HG03066 (cell line): ENCODE measurements around the gene BAHCC1.

Experiments
- ATAC-seq: cut with Tn5 transposase; IDR thresholded peaks from one replicate; pipeline ENCODE4 v1.9.1; 2021; ENCODE audit warnings: low read depth; ENCODE audit not compliant: unreplicated experiment

The BAHCC1 gene

DNA sequence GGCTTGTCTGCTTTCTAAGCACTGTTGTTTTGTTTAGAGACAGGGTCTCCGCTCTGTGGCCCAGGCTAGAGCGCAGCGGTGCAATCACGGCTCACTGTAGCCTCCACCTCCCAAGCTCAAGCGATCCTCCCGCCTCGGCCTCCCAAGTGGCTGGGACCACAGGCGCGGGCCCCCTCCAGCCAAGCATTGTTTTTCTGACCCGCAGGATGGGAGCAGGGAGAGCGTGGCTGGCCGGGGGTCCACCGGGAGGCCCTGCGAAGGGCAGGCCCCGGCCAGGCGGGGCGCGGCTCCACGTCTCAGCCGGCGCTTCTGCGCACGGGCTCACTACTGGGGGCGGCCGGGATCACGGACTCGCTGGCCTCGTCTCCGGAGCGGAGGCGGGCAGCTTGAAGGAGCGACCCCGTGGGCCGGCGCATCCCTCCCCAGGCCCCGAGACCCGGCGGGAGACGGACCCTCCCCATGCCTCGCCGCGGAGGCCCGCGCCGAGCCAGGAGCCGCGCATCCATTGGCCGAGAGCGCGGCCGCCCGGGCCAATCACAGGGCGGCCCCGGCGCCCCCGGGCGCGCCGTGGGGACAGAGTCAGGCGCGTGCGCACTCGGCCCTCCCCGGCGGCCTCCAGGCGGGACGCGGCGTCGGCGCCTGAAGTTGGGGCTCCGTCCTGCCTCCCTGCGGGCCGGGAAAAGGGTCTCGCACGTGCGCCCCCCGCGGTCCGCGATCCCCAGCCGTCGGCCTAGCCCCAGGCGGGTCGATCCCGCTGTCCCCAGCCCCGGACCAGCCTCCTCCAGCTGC is 92.4 kb downstream of the BAHCC1 start:
- ATAC-seq: no peak

DNA sequence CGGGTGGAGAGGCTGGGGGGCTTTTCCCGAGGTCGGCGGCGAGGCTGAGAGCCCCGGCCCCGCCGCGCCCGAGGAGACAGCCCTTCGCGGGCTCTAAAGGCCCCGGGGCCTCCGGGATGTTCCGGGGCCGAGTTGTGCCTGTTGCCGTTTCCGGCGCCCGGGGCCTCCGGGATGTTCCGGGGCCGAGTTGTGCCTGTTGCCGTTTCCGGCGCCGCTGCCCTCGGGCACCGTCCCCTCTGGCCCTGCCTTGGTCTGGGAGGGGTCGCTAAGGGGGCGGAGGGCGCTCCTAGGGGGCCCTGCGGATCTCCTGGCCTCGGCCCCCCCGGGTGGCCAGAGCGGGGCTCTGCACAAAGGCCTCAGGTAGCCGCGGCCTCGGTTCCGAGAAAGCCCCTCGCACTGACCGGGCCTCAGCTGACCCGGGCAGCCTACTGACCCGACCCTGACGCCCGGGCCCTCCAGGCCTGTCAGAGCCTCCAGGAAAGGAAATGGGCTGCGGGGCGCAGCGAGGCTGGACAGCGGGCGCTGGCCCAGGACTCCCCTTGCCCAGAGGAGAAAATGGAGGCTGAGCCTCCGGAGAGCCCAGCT is 93.1 kb downstream of the BAHCC1 start:
- ATAC-seq: no peak

DNA sequence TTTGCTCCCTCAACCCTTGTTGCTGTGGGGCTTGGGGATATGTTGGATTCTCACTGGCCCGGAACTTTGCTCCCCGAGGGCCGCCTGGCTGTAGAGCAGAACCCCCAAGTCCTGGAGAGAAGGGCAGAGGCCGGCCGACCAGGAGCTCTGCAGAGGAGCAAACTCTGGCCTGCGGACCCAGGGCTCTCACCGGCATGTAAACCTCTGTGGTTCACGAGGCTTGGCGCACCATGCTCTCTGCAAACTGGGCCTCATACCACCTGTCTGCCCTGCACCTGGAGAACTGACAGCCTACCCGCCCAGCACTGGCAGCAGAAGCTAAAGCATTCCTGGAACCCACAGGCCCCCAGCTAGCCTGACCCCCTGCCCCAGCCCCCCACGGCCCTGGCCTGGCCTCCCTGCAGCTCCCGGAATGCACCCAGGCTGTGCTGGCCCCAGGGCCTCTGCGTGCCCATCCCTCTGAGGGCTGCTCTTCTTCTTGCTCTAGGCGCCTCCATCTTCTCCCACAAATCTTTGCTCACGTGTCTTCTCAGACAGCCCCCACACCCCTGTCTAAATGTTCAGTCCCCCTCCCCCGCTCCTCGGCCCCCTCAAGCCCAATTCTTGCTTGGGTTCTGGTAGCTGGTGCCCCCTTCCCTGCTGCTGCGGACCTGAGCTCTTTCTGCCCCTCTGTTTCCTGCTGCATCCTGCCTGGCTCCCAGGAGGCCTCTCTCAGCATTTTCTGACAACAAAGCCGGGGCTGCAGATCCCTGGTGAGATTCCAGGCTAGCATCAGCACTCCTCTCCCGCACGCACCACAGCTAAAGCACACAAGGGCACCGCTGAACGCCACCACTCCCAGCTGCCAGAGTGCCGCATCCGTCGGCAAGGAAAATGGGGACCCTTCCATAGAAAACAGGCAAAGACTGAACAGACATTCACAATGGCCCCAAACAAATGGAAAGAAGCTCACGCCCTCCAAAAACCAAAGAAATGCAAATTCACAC is 94.0 kb downstream of the BAHCC1 start:
- no peak for ATAC-seq

DNA sequence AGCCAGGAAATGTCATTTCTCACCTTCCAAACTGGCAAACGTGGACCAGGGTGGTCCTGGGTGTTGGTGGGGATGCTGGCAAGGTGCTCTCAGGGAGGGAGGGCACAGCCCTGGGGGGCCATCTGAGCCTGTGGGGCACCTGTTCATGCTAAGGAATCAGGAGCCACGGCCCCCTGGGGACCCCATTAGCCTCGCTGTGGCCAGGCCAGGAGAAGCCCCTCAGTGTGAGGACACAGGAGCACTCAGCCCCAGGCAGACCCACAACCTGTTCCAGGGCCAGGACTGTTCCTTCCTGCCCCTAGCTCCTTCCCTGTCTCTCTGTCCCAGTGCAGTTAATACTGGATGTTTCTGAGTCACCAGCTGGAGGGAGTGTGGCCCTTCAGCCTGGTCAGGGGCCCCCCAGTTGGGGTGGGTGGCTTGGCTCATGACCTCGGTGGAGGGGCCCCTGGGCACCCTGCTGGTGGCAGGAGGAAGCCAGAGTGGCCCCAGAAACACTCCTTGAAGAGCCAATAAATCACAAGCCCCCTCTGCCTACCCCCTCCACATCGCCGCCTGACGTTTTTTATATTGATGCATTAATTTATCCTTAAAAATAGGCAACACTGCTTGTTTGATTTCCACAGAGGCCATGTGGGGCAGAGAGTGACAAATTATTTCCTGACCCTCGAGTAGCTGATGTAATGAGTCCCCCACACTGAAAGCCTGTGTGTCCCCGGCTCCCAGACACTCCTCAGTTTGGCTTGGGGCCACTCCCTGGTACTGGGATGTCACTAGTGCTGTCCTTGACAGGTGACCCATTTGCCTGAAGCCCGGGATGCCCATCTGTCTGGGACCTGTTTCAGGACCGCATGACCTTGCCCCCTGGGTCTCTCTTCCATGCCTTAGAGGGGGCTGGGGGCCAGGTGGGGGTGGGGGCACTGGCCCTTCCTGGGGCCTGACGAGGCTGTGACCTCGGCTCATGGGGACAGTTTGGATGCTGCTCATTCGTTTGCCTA is 95.0 kb downstream of the BAHCC1 start:
- ATAC-seq: no peak

DNA sequence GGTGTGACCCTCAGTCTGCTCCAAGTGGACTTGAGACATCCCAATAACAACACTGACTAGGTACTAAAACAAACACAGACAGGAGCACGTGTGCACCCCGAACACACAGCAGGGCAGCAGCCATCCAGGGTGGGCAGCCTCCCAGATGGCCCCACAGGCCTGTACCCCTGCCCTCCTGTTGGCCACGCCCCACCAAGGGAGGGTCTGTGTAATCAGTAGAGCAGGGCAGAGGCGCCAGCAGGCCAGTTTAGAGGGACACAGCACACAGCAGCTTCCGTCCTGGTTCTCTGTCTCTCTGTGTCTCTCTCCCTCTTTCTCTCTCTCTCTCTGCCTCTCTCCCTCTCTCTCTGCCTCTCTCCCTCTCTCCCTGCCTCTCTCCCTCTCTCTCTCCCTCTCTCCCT is 95.9 kb downstream of the BAHCC1 start:
- ATAC-seq: no peak

DNA sequence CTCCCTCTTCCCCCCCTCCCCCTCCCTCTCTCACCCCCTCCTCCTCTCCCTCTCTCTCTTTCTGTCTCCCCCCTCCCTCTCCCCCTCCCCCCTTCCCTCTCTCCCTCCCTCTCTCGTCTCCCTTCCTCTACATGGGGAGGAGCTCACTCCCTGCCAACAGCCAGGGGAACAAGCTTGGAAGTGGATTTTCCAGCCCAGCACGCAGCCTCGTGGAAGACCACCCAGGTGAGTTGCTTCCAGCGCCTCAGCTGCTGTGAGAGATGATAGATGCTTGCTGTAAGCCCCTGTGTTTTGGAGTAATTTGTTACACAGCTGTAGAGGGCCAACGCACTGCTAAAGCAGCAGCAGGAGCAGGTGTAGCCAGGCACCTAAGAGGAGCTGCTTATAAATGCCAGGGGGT is 96.5 kb downstream of the BAHCC1 start:
- ATAC-seq: no peak

DNA sequence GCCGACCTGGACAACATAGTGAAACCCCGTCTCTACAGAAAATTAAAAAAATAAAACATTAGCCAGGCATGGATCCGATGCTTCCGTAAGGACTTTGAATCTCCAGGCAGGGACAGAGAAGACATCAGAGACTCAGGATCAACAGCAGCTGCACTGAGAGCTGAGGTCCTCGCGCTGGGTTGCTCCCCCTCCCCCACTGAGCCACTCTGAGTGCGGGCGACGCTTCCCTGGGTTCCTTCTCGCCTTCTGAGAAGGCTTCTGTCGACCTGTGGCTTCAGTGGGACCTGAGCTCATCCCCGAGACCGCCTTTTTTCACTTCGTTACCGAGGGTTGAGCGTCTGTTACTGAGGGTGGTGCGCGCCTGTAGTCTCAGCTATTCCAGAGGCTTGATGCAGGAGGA is 96.9 kb downstream of the BAHCC1 start:
- ATAC-seq: no peak

DNA sequence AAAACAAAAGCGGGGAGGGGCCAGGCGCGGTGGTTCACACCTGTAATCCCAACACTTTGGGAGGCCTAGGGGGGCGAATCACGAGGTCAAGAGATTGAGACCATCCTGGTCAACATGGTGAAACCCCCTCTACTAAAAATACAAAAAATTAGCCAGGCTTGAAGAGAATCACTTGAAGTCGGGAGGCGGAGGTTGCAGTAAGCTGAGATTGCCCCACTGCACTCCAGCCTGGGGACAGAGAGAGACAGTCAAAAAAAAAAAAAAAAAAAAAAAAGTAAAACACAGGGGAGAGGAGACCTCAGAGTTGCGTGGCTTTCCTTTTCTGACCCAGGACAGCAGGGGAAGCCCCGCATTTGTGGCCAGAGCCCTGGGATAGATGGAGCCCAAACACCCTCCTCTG is 97.4 kb downstream of the BAHCC1 start:
- ATAC-seq: no peak

DNA sequence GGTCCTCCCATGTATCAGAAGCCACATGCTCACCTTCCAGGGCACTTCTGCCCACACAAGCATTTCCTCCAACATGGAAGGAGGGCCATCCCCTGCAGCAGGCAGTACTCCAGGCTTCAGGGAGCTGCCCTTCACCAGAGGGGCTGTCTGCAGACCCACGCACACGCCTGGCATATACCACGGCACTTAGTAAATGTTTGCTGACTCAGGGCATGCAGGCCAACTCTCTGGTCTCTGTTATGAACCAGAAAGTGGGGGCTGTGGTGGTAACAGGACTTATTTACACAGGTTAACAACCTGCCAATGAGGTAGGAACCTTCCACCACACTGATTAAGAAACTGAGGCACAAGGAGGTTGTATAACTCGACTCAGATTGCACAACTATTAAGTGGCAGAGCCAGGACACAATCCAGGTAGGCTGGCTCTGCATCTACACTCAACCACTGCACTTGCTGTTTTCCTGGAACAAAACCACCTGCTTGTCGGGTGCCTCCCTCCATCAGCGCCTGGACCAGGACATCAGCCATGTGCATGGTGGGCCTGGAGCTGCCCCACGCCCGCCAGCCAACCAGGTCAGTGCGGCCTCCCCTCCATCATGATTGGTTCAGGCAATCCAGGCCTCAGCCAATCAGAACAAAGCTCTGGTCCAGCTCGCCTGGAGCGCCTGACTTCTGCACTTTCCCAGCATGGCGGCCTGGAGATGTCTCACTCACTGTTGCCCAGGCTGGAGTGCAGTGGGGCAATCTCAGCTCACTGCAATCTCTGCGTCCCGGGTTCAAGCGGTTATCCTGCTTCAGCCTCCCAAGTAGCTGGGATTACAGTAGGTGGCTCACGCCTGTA is 98.2 kb downstream of the BAHCC1 start:
- ATAC-seq: no peak

DNA sequence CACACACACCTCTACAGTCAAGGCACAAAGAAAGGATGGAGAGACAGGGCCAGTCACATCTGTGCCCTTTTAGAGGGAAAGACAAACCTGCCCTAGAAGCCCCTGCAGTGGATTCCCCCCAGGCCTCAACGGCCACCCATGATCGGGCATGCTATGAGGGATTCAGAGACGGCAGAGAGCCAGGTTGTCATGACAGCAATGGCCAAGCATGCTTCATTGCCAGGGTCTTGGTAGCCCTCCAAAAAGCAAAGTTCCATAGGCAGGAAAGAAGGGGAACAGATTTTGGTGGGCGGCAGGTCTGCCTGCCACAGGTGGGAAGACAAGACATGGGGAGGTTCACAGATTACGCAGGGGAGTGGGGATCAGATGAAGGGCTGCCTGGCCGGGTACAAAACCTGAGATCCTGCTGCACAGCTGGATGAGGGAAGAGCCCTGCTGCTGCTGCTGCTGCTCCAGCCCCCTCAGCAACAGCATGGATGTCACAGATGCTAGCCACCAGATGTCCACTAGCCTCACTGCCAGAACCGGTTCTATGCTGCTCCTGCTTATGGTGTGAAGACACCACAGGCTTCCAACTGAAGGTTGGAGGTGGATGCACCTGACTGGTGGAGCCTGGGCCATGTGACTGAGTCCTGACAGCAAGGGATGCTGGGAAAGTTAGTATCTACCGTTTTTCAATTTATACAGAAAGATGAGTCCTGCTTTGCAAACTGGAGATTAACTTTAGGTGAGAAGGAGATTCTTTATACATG is 99.5 kb downstream of the BAHCC1 start:
- ATAC-seq: no peak

DNA sequence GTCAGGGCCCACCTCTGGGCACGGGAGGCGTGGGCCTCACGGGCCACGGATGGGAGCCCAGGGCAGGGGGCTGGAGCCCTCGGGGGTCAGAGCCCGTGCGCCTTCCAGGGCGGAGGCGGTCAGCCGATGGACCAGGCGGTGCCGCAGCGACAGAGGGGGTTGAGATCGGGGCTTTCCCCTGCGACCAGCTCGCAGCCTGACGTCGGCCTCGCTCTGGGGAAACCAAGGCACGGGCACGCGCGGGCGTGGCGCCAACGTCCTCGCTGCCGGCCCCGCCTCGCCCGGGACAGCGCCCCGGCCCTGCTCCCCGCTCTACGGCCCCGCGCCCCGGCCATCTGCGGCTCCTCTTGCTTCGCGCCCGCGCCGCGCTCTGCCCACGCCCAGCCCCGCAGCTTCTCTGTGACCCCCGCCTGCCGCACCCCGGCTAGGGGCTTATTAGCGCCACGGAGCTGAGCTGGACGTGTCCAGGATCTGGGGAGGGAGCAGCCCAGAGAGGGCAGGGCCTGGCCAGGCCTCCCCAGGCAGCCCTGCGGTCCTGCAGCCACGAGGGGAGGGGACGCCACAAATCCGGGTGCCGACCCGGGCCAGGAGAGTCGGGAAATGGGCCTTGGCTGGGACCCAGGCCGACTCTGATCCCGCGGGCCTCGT is 103.8 kb downstream of the BAHCC1 start:
- no peak for ATAC-seq

DNA sequence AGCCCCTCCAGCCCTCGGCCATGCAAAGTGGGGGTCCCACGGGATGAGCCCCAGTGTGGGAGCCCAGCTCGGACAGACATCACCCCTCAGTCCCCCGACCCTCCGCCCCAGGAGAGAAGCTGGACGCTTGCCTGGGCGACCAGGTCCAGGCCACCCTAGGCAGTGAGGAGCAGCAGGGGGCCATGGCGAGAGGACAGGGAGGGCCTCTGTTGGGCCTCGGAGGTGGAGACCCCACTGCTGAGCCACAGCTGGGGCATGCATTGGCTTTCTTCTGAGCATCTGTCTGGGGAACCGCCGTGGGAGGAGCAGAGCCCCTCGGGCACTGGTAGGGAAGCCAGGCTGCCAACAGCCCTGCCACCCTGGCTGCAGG is 104.3 kb downstream of the BAHCC1 start:
- ATAC-seq: no peak

DNA sequence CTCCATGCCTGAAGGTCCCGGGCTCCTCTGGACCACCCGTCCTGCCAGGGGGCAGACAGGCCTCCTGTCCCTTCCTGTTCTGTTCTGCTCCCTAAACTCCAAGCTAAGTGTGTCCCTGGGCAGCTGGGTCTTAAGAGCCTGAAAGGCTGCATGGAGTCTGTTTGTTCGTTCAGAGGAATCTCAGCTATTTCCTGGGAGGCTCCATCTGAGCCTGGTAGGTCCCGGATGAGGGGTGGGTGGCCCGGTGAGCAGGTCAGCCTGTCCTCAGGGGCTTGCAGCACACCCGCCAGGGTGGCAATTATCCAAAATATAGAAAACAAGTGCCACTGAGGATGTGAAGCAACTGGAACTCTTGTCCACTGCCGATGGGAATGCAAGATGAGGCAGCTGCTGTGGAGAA is 104.8 kb downstream of the BAHCC1 start:
- no peak for ATAC-seq

DNA sequence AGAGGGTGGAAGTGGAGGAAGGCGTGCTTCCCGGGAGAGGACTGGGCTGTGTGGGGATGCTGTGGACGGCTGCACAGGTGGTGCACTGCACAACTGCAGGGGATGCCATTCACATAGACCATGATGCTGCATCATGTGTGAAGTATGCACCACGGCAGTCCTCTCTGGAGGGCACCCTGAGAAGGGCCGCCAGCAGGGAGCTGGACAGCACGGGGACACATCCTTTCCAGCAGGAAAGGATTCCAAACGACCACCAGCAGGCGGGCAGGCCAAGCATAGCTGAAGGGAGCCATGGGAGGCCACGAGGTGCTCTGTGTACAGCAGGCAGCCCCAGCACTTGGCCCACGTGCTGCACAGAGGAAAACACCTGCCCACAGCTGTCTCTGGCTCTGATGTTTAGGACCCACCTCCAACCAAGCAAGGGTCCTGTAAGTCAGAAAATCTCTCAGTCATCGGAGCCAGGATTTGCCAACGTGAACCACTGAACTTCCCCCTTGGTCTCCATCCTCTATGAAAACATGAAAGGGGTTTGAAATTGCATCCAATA is 107.3 kb downstream of the BAHCC1 start:
- no peak for ATAC-seq

DNA sequence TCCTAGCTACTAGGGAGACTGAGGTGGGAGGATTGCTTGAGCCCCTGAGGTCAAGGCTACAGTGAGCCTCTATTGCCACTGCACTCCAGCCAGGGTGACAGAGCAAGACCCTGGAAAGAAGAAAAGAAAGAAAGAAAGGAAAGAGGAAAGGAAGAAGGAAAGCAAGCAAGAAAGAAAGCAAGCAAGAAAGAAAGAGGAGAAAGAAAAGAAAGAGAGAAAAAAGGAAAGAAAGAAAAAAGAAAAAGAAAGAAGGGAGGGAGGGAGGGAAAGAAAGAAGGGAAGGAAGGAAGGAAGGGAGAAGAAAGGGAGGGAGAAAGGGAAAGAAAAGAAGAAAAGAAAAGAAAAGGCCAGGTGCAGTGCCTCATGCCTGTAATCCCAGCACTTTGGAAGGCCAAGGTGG is 108.4 kb downstream of the BAHCC1 start:
- no peak for ATAC-seq

DNA sequence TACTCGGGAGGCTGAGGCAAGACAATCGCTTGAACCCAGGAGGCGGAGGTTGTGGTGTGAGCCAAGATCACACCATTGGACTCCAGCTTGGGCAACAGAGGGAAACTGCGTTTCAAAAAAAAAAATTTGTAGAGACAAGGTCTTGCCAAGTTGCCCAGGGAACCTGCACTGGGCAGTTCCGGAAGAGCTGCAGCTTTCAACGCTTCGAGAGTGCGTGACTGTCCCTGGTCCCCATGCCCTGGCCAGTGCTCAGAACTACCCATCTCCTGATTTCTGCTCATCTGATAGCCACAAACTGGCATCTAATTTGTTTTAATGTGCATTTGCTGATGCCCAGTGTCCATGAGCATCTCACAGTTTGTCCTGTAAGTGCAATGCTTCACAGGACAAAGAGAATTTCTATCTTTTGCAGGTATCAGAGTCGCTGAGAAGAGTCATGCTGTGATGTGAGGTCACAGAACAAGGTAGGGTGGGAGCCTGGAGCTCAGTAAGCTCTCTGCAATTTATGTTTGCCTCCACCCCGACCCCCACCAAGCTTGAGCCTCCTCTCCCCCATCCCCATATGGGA is 113.5 kb downstream of the BAHCC1 start:
- ATAC-seq: no peak

DNA sequence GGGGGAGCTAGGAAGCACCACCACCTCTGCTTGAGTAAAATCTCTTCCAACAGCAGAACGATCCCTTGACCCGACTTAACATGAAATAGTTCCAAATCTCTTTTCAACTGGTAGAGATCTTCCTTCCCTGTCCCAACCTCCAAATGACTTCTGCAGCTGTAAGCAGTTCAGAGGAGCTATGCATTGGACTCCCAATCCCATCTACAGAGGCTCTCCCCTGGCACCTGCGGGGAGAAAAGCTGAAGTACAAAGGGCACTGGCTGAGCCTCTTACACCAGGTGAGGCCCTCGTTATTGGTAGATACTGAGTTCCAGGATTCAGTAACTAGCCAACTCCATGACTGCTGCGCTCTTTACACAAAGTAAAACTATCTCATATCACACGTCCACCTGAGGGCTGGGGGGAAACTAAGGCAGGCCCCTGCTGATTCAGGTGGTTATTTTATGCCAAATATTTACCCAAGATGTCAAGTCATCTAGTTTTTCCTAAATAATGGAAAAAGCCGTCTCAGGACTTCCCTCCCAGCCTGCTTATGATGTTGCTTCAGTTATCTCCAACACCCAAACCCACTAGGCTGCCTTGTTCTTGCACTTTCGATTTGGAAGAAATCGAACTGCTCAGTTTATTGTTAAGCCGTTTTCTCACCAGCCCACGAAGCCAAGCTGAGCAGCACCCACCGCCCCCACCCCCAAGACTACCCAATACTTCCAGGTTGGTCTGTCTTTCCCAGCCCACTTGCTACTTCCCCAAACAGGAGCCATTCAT is 114.1 kb downstream of the BAHCC1 start:
- ATAC-seq: no peak
